ENCODE results near the gene GPBP1. TPM values are rescaled to one million over a fixed set of nuclear protein-coding genes. Genes with fewer than 3 reads are reported as not detected.

Gene GPBP1
- total RNA-seq, 1 experiment from 2014 or later: 112 TPM

DNA sequence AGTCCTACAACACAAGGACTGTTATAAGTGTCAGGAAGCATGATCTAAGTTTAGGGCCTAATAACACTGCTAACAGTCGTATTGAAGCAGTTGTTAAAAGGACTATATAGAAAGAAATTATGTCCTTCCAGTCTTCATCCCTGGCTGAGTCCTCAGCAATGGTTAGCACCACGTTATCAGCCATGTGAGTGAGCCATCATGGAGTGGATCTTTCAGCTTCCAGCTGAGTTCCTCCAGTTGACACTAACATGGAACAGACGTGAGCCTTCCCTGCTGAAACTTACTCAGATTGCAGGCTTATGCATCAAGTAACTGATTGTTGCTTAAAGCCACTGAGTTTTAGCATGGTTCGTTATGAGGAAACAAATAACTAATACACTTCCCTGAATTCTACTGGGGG lies 21.5 kb upstream of the GPBP1 start:
- no peaks in the 10 kb centered on the region; the same call in 1 of the 2 replicates for H3K27me3 Mint-ChIP-seq (ENCODE audit: low read depth)
- no peak overlapping the region for H3K4me2 ChIP-seq (ENCODE audit: insufficient read depth, insufficient read length, low read length)
- H3T11ph ChIP-seq (ENCODE audit: low read length): no peak overlapping the region
- peaks cover 3 to 5% of the 10 kb centered on the region in 2 experiments; a peak in 3 of 4 replicates for H3K4me1 Mint-ChIP-seq
- H3K27ac ChIP-seq (ENCODE audit: insufficient read length, low read depth, low read length): no peak overlapping the region
- no peaks in the 10 kb centered on the region for H3K27me3 ChIP-seq (ENCODE audit: insufficient read depth, low read length)
- DNase-seq: no peak
- H2AK5ac ChIP-seq (ENCODE audit: insufficient read length, low read length): no peak overlapping the region
- H3K36me3 Mint-ChIP-seq (ENCODE audit: insufficient read depth in 1 of 3, low read depth in 3 of 3): peaks cover 0 to 4% (median 2%) of the 10 kb centered on the region in 3 experiments; a peak in 2 of 7 replicates
- H3K27ac Mint-ChIP-seq: no peak overlapping the region
- H3K79me2 ChIP-seq (ENCODE audit: insufficient read depth, low read length): no peaks in the 10 kb centered on the region
- TF ChIP-seq, protein P1, sequence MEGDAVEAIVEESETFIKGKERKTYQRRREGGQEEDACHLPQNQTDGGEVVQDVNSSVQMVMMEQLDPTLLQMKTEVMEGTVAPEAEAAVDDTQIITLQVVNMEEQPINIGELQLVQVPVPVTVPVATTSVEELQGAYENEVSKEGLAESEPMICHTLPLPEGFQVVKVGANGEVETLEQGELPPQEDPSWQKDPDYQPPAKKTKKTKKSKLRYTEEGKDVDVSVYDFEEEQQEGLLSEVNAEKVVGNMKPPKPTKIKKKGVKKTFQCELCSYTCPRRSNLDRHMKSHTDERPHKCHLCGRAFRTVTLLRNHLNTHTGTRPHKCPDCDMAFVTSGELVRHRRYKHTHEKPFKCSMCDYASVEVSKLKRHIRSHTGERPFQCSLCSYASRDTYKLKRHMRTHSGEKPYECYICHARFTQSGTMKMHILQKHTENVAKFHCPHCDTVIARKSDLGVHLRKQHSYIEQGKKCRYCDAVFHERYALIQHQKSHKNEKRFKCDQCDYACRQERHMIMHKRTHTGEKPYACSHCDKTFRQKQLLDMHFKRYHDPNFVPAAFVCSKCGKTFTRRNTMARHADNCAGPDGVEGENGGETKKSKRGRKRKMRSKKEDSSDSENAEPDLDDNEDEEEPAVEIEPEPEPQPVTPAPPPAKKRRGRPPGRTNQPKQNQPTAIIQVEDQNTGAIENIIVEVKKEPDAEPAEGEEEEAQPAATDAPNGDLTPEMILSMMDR (conservative IDR thresholded peaks at IDR 0.05): no peak
- H2BK20ac ChIP-seq (ENCODE audit: low read depth, low read length, poor library complexity, severe bottlenecking): no peak overlapping the region
- no peaks in the 10 kb centered on the region for H3K23me2 ChIP-seq (ENCODE audit: insufficient read length, low read depth, low read length, poor library complexity, severe bottlenecking)
- no peak overlapping the region for H2BK5ac ChIP-seq (ENCODE audit: insufficient read length, low read length)
- no peak overlapping the region for H3K4ac ChIP-seq (ENCODE audit: low read depth, low read length)
- no peak overlapping the region for H3K18ac ChIP-seq (ENCODE audit: insufficient read length, low read depth, low read length)
- H3K79me1 ChIP-seq (ENCODE audit: insufficient read depth, low read depth, low read length, poor library complexity, severe bottlenecking): no peaks in the 10 kb centered on the region
- no peaks in the 10 kb centered on the region for H3K4me1 ChIP-seq (ENCODE audit: insufficient read depth, low read length)
- no peaks in the 10 kb centered on the region for H3K9me3 ChIP-seq (ENCODE audit: control insufficient read depth, low read depth, low read length)
- no peak overlapping the region for H2BK12ac ChIP-seq (ENCODE audit: insufficient read length, low read depth, low read length)
- no peak overlapping the region for H3K23ac ChIP-seq (ENCODE audit: insufficient read length, low read depth, low read length)
- no peak overlapping the region for H2AFZ ChIP-seq (ENCODE audit: low read length)
- H2BK15ac ChIP-seq (ENCODE audit: low read depth, low read length): no peak overlapping the region
- no peak overlapping the region for H4K91ac ChIP-seq (ENCODE audit: insufficient read length, low read depth, low read length)
- H3K4me3 Mint-ChIP-seq: no peak overlapping the region
- no peak overlapping the region for H2BK120ac ChIP-seq (ENCODE audit: low read depth, low read length, poor library complexity, severe bottlenecking)
- H4K8ac ChIP-seq (replicated peaks; ENCODE audit: insufficient read length, low read depth, low read length): no peak overlapping the region
- H3K9ac ChIP-seq (ENCODE audit: extremely low read depth, insufficient read length, low read length): no peak overlapping the region
- no peak overlapping the region for H4K5ac ChIP-seq (ENCODE audit: insufficient read length, low read depth, low read length)
- H3K9me3 Mint-ChIP-seq: peaks cover 3 to 6% of the 10 kb centered on the region in 2 experiments
- H3K14ac ChIP-seq (ENCODE audit: insufficient read depth, low read length): no peak overlapping the region
- no peak overlapping the region for H3K56ac ChIP-seq (ENCODE audit: insufficient read length, low read depth, low read length)
- WGBS (ENCODE audit: extremely low coverage, insufficient read length, low lambda C conversion rate): no CpG with 5 or more reads among the region's 4 CpGs
- no peaks in the 10 kb centered on the region for H4K20me1 ChIP-seq (ENCODE audit: control insufficient read depth, insufficient read depth, insufficient read length)
